Measurements from ENCODE around the gene NFATC1.

NFATC1 gene

GRCh38 chr18:79395761-79396404, at the start of gene NFATC1:
Gene NFATC1, plus strand, starts transcription at chr18:79395930. Its CDS starts 295 bp downstream, at chr18:79396225.
- Histone ChIP-seq H4K20me1 (peaks cover 0 to 43% (median 15%) of the 10 kb centered on the region in 11 experiments; a peak in 15 of 22 replicates), H3K27me3 (peaks cover 70 to 87% (median 83%) of the 10 kb centered on the region in 11 experiments), H3K9ac (peak within 1 kb of the TSS; percentile 56 to 91 (median 68); a peak in 20 of 22 replicates), H3K36me3 (no peaks in the 10 kb centered on the region), H3K4me3 (peak within 1 kb of the TSS; percentile 59 to 74 (median 66)), H3K27ac (peak within 1 kb of the TSS in 7 of 11 experiments; percentile 16 to 65 (median 44); a peak in 9 of 22 replicates), H3K9me3 (replicated peaks in 1 of 11) (no peaks in the 10 kb centered on the region), H3K4me2 (peak within 1 kb of the TSS; percentile 89 to 99 (median 99)), H3K4me1 (peaks cover 47 to 62% (median 59%) of the 10 kb centered on the region in 10 experiments)
- TF ChIP-seq Cebpa-rat (IDR thresholded peaks at IDR 0.05) = no peak

- TF ChIP-seq Cebpa-rat (IDR thresholded peaks at IDR 0.05) = no peak
- H3K4me3 ChIP-seq = no peak overlapping the region
- H3K27me3 ChIP-seq = no peaks in the 10 kb centered on the region
- H3K4me1 ChIP-seq = no peaks in the 10 kb centered on the region
- peaks cover 0 to 17% (median 0%) of the 10 kb centered on the region in 11 experiments; a peak in 2 of 22 replicates for H4K20me1 ChIP-seq
- no peak overlapping the region for H3K27ac ChIP-seq
- H3K9me3 ChIP-seq (replicated peaks in 1 of 11) = no peaks in the 10 kb centered on the region
- peaks cover 59 to 88% (median 71%) of the 10 kb centered on the region in 11 experiments for H3K36me3 ChIP-seq
- H3K9ac ChIP-seq = no peak overlapping the region
- no peak overlapping the region for H3K4me2 ChIP-seq
Observed at GRCh38 chr18:79345981-79346380, 49.7 kb upstream of the NFATC1 start.

GRCh38 chr18:79348066-79348465, 47.7 kb upstream of the NFATC1 start:
- H3K27ac ChIP-seq = no peak overlapping the region
- no peaks in the 10 kb centered on the region for H3K4me1 ChIP-seq
- H3K4me2 ChIP-seq = no peak overlapping the region
- H4K20me1 ChIP-seq = peaks cover 0 to 17% (median 0%) of the 10 kb centered on the region in 11 experiments; a peak in 2 of 22 replicates
- H3K4me3 ChIP-seq = no peak overlapping the region
- TF ChIP-seq Cebpa-rat (IDR thresholded peaks at IDR 0.05) = no peak
- no peaks in the 10 kb centered on the region for H3K9me3 ChIP-seq (replicated peaks in 1 of 11)
- H3K9ac ChIP-seq = no peak overlapping the region
- H3K36me3 ChIP-seq = peaks cover 52 to 91% (median 65%) of the 10 kb centered on the region in 11 experiments
- H3K27me3 ChIP-seq = no peaks in the 10 kb centered on the region

- no peak for TF ChIP-seq Cebpa-rat (IDR thresholded peaks at IDR 0.05)
- Histone ChIP-seq H3K4me2 (no peak overlapping the region), H3K9ac (no peak overlapping the region), H3K27ac (no peak overlapping the region), H3K4me1 (peaks cover 0 to 10% (median 2%) of the 10 kb centered on the region in 10 experiments; a peak in 7 of 20 replicates), H3K36me3 (peaks cover 15 to 72% (median 28%) of the 10 kb centered on the region in 11 experiments), H4K20me1 (peaks cover 0 to 15% (median 0%) of the 10 kb centered on the region in 11 experiments; a peak in 2 of 22 replicates), H3K9me3 (replicated peaks in 1 of 11) (no peaks in the 10 kb centered on the region), H3K4me3 (no peak overlapping the region), H3K27me3 (no peaks in the 10 kb centered on the region)
Observed at GRCh38 chr18:79352432-79352831, 43.3 kb upstream of the NFATC1 start.

GRCh38 chr18:79353267-79353666, 42.5 kb upstream of the NFATC1 start:
- Histone ChIP-seq H3K4me3 (no peak overlapping the region), H3K4me1 (peaks cover 0 to 10% (median 2%) of the 10 kb centered on the region in 10 experiments; a peak in 7 of 20 replicates), H3K36me3 (peaks cover 7 to 64% (median 20%) of the 10 kb centered on the region in 11 experiments; a peak in 19 of 22 replicates), H3K9me3 (replicated peaks in 1 of 11) (no peaks in the 10 kb centered on the region), H3K27me3 (no peaks in the 10 kb centered on the region), H3K4me2 (no peak overlapping the region), H3K9ac (no peak overlapping the region), H4K20me1 (peaks cover 0 to 10% (median 0%) of the 10 kb centered on the region in 11 experiments; a peak in 2 of 22 replicates), H3K27ac (no peak overlapping the region)
- no peak for TF ChIP-seq Cebpa-rat (IDR thresholded peaks at IDR 0.05)

GRCh38 chr18:79354350-79354749, 41.4 kb upstream of the NFATC1 start:
- no peaks in the 10 kb centered on the region for H3K9me3 ChIP-seq (replicated peaks in 1 of 11)
- H3K4me3 ChIP-seq = no peak overlapping the region
- no peaks in the 10 kb centered on the region for H3K27me3 ChIP-seq
- H3K4me2 ChIP-seq = no peak overlapping the region
- no peak for TF ChIP-seq Cebpa-rat (IDR thresholded peaks at IDR 0.05)
- peaks cover 0 to 10% (median 0%) of the 10 kb centered on the region in 11 experiments; a peak in 2 of 22 replicates for H4K20me1 ChIP-seq
- H3K27ac ChIP-seq = no peak overlapping the region
- peaks cover 8 to 60% (median 16%) of the 10 kb centered on the region in 11 experiments; a peak in 21 of 22 replicates for H3K36me3 ChIP-seq
- H3K4me1 ChIP-seq = peaks cover 0 to 10% (median 2%) of the 10 kb centered on the region in 10 experiments; a peak in 7 of 20 replicates
- H3K9ac ChIP-seq = no peak overlapping the region

GRCh38 chr18:79355433-79356335, 40.0 kb upstream of the NFATC1 start:
- H3K36me3 ChIP-seq = peaks cover 11 to 61% (median 21%) of the 10 kb centered on the region in 11 experiments
- peaks cover 0 to 10% (median 0%) of the 10 kb centered on the region in 11 experiments; a peak in 2 of 22 replicates for H4K20me1 ChIP-seq
- H3K4me2 ChIP-seq = peak overlapping the region in 3 of 11 experiments; percentile 1 to 7 (median 6); a peak in 2 of 22 replicates
- no peaks in the 10 kb centered on the region for H3K27me3 ChIP-seq
- no peak overlapping the region for H3K27ac ChIP-seq
- no peaks in the 10 kb centered on the region for H3K9me3 ChIP-seq (replicated peaks in 1 of 11)
- TF ChIP-seq Cebpa-rat (IDR thresholded peaks at IDR 0.05) = no peak
- H3K4me3 ChIP-seq = no peak overlapping the region
- no peak overlapping the region for H3K9ac ChIP-seq
- peaks cover 0 to 10% (median 2%) of the 10 kb centered on the region in 10 experiments; a peak in 7 of 20 replicates for H3K4me1 ChIP-seq

GRCh38 chr18:79356435-79356834, 39.3 kb upstream of the NFATC1 start:
- peaks cover 18 to 65% (median 27%) of the 10 kb centered on the region in 11 experiments for H3K36me3 ChIP-seq
- peak overlapping the region in 1 of 11 experiments; percentile 6; a peak in 1 of 22 replicates for H3K4me2 ChIP-seq
- H3K4me3 ChIP-seq = no peak overlapping the region
- no peak overlapping the region for H3K27ac ChIP-seq
- no peak overlapping the region for H3K9ac ChIP-seq
- H4K20me1 ChIP-seq = peaks cover 0 to 10% (median 0%) of the 10 kb centered on the region in 11 experiments; a peak in 2 of 22 replicates
- H3K4me1 ChIP-seq = peaks cover 0 to 10% (median 2%) of the 10 kb centered on the region in 10 experiments; a peak in 7 of 20 replicates
- no peak for TF ChIP-seq Cebpa-rat (IDR thresholded peaks at IDR 0.05)
- H3K9me3 ChIP-seq (replicated peaks in 1 of 11) = no peaks in the 10 kb centered on the region
- H3K27me3 ChIP-seq = no peaks in the 10 kb centered on the region

All from BLaER1 treated with 17β-estradiol and CSF1 and Interleukin-3, amounts not matched to agents 10 nM and 100 nM (cell line).